GM12874 (cell line): ENCODE measurements around the gene EML1.

Experiments used
- TF ChIP-seq, protein P1 (sequence below): IDR thresholded peaks from 2 replicates; pipeline ENCODE4 v1.5.1; 2011; ENCODE audit warnings: low read depth, mild to moderate bottlenecking, control low read depth, low read length, moderate library complexity; ENCODE audit not compliant: insufficient read depth

The EML1 gene

DNA sequence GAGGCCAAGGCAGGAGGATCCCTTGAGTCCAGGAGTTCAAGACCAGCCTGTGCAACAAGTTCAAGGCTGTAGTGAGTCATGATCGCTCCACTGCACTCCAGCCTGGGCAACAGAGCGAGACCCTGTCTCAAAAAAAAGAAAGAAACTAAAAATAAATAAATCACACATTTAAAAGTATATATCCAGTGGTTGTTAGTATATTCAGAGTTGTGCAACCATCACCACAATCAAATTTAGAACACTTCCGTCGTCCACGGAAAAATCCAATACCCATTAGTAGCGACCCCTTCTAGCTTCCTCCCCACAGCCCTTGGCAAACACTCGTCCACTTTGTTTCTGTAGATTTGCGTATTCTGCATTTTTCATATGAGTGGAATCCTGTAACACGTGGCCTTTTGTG, 44.7 kb upstream of the EML1 start:
- TF ChIP-seq, protein P1, sequence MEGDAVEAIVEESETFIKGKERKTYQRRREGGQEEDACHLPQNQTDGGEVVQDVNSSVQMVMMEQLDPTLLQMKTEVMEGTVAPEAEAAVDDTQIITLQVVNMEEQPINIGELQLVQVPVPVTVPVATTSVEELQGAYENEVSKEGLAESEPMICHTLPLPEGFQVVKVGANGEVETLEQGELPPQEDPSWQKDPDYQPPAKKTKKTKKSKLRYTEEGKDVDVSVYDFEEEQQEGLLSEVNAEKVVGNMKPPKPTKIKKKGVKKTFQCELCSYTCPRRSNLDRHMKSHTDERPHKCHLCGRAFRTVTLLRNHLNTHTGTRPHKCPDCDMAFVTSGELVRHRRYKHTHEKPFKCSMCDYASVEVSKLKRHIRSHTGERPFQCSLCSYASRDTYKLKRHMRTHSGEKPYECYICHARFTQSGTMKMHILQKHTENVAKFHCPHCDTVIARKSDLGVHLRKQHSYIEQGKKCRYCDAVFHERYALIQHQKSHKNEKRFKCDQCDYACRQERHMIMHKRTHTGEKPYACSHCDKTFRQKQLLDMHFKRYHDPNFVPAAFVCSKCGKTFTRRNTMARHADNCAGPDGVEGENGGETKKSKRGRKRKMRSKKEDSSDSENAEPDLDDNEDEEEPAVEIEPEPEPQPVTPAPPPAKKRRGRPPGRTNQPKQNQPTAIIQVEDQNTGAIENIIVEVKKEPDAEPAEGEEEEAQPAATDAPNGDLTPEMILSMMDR = no peak

DNA sequence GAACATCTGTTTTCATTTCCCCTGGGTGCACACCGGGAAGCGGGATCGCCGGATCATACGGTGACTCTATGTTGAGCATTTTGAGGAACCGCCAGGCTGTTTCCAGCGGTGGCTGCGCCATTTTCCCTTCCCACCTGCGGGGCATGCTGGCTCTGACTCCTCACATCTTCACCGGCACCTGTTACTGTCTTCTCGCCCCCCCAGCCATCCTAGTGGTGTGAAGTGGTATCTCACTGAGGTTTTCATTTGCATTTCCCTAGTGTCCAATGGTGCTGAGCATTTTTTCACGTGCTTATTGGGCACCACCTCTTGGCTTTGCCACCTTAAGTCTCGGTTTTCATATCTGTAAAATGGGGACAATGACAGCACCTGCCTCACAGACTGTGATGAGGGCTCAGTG, 44.1 kb upstream of the EML1 start:
- TF ChIP-seq, protein P1 = peak; percentile 32; the same call in 1 of the 2 replicates

DNA sequence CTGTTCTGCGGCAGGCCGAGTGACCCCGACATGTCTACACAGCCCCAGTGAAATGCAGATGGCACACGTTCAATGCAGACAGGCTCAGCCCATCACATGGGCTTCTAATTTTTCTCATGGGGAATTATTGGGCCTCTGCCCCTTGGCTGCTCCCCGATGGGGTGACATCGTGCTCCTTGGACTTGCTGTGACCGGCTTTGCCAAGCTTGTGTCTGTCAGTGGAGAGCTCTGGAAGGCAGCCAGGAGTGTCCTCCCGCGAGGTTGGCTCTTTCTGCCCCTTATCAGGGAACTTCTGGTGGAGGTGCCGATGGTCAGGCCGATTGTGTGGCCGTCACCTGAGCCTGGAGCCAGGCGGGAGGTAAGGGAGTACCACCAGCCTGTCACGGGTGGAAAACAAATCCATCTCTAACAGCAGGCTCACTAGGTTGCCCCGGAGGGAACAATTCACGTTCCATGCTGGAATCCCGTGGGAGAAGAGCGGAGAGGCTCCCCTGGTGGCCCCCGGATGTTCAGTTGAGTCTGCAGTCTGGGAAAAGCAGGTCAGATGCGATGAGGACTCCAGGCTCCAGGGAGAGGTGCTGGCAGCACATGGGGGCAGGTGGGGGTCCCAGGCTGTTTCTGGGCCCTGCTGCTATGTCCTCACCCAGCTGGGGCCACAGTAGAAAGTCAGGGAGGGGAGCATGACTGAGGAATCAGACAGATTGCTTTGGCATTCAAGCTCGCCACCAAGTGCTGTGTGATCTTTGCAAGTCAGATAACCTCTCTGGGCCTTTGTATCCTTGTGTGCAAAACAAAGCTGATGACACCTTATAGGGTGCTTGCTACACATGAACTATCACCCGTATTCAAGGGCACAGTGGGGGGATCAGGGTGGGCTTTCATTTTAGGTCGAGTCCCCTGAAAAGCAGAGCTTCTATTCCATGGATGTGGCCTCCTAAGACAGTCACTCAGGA, 43.2 kb upstream of the EML1 start:
- TF ChIP-seq, protein P1 = no peak

DNA sequence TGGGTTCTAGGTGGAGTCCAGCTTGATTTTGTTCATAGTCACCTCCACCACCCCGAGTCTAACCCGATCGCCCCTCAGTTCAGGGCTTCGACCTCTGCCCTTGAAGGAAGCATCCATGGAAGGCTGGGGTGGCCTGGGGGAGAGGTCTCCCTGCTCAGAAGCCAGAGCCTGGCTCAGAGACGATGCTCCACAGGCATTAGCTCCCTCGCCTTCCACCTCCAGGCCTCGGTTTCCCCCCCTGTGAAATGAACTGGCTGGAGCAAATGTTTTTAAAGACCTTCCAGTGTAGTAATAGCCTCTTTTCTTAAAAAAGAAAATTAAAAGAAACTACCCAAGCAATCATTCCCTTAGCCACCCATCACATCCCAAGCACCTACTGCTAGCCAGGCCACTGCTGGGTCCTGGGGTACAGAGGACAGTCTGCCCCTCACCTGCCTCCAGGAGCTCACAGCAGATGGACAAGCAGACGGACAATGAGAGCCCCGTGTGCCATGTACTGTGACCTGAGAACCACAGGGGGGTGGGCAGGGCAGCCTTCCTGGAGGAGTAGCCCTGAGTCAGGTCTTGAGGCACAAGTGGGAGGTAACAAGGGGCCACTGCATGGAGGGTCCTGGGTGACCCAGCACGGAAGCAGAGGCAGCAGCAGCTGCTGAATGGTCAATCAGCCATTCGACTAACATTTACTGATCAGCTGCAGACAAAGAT, 42.3 kb upstream of the EML1 start:
- TF ChIP-seq, protein P1 = no peak

DNA sequence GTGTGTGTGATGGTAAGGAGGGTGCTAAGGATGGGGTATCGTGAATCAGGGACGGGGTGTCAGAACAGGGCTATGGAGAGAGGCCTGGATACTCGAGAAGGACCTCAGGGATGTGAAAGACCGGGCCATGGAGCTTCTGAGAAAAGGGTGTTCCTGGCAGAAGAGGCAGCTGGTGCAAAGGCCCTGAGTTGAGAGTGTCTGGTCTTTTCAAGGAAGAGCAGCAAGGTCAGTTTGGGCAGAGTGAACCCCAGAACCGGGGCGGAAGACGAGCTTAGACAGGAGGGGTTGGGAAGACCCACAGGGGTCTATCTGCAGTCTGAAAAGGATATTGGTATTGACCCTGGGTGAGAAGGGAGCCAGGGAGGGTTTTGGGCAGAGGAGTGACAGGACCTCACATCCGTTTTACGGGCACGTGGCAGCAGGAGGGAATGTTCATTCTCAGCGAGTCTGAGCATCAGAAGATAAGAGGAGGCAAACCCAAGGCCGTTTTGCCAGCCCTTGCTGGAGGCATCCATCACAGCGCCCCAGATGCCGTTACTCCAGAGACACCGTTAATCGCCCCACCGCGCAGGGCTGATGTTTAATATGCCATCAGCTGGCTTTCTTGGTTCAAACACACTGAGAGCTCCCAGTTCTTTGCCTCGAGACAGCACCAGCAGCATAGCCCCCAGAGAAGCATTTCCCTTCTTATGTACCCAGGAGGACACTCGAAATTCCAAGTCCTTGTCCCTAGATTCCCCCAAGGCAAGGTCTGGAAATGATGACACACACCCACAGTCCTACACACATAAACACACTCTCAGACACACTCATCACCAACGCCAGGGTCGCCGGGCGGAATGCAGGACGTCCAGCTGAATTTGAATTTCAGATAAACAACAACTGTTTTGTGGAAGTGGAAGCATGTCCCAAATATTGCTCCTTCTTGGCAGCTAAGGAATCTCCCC, 41.4 kb upstream of the EML1 start:
- TF ChIP-seq, protein P1 = no peak

DNA sequence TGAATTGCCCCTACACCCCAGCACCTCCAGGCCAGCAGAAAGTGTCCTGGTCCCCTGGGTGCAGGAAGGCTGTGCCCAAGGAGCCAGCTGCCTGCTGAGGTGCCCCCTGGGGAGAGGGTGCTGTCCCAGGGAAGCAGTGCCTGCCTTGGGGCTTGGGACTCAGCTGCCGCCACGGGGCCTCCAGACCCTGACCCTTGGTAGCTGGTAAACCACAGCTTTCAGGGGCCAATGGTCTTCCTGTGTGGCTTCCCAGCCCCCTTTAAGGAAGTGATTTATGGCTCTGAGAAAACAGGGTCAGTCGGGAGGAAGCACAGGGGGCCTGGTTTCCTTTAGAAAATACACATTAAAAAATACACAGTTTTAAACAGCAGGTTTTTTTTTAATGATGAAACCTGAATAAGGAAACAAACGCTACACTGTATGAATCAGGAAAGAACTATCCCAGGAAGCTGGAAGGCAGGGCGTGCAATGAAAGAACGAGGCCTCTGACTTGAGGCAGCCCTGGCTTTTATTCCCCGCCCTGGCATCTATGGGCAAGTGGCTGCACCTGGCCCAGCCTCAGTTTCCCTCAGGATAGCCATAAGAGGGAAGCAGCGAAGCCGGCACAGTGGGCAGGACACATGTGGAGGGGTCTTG, 40.6 kb upstream of the EML1 start:
- TF ChIP-seq, protein P1 = no peak
